ENCODE results near the gene CNTN3.

DNA sequence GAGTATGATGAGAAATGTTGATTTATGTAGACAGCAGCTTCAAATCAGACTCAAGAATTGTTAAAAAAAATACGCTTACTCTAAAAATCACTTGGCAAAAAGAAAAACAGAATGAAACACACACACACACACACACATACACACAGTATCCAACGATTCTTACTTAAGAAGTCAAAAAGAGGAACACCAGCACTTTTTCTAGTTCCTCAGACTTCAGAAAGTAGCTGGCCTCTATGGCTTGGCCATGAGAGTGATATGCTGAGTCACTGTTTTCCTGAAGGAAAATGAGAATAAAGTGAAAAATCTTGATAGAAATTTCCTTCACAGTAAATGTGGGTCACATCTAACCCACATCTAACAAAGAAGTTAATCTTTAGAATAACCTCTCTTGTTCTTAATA lies 22.1 kb downstream of the CNTN3 start:
- TF ChIP-seq, protein P1, sequence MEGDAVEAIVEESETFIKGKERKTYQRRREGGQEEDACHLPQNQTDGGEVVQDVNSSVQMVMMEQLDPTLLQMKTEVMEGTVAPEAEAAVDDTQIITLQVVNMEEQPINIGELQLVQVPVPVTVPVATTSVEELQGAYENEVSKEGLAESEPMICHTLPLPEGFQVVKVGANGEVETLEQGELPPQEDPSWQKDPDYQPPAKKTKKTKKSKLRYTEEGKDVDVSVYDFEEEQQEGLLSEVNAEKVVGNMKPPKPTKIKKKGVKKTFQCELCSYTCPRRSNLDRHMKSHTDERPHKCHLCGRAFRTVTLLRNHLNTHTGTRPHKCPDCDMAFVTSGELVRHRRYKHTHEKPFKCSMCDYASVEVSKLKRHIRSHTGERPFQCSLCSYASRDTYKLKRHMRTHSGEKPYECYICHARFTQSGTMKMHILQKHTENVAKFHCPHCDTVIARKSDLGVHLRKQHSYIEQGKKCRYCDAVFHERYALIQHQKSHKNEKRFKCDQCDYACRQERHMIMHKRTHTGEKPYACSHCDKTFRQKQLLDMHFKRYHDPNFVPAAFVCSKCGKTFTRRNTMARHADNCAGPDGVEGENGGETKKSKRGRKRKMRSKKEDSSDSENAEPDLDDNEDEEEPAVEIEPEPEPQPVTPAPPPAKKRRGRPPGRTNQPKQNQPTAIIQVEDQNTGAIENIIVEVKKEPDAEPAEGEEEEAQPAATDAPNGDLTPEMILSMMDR (IDR thresholded peaks at IDR 0.05 in 8 of 11, conservative IDR thresholded peaks at IDR 0.05 in 3 of 11), result no peak
- no peak for TF ChIP-seq POLR2A (IDR thresholded peaks at IDR 0.05)

Data from spleen (tissue), 7 donors.